Endodermal cell (in vitro differentiated cells): ENCODE results near the gene GFPT2. TPM values are rescaled to one million over a fixed set of nuclear protein-coding genes. Genes with fewer than 3 reads are reported as not detected.

Experiments
- DNase-seq: peaks from one replicate; pipeline ENCODE4 v3.0.0-alpha.2; 2017
- H3K27ac ChIP-seq: 2 replicates; pipeline ENCODE4 v1.5.1; 2013; ENCODE audit warnings: mild to moderate bottlenecking, low read depth, low read length, moderate library complexity
- H3K27me3 ChIP-seq: 2 replicates; pipeline ENCODE4 v1.6.1; 2013; ENCODE audit warnings: mild to moderate bottlenecking, low read length, moderate library complexity; ENCODE audit not compliant: insufficient read depth, control insufficient read depth, poor library complexity, severe bottlenecking
- H3K36me3 ChIP-seq: 2 replicates; pipeline ENCODE4 v1.7.0; 2013; ENCODE audit warnings: mild to moderate bottlenecking, low read length, moderate library complexity; ENCODE audit not compliant: control insufficient read depth, insufficient read depth
- H3K4me1 ChIP-seq: one replicate; pipeline ENCODE4 v1.7.0; 2013; ENCODE audit warnings: low read length; ENCODE audit not compliant: control insufficient read depth, insufficient read depth
- H3K4me3 ChIP-seq: 2 replicates; pipeline ENCODE4 v1.5.1; 2013; ENCODE audit warnings: mild to moderate bottlenecking, low read length, moderate library complexity
- H3K9ac ChIP-seq: 2 replicates; pipeline ENCODE4 v1.6.1; 2013; ENCODE audit warnings: mild to moderate bottlenecking, low read length, moderate library complexity; ENCODE audit not compliant: poor library complexity, severe bottlenecking; ENCODE audit errors: extremely low read depth
- H3K9me3 ChIP-seq: 2 replicates; pipeline ENCODE4 v1.6.1; 2013; ENCODE audit warnings: mild to moderate bottlenecking, low read length, moderate library complexity; ENCODE audit not compliant: control insufficient read depth
- H3K27ac Mint-ChIP-seq: 2 replicates; pipeline ENCODE4 v1.8.0; 2020; ENCODE audit warnings: mixed read lengths
- H3K27me3 Mint-ChIP-seq: 2 replicates; pipeline ENCODE4 v1.8.0; 2021; ENCODE audit warnings: mild to moderate bottlenecking, mixed read lengths; ENCODE audit not compliant: insufficient read depth
- H3K36me3 Mint-ChIP-seq: 2 replicates; pipeline ENCODE4 v1.8.0; 2020; ENCODE audit warnings: low read depth, mixed read lengths
- H3K4me1 Mint-ChIP-seq: 2 replicates; pipeline ENCODE4 v1.8.0; 2020; ENCODE audit warnings: mixed read lengths
- H3K4me3 Mint-ChIP-seq: 2 replicates; pipeline ENCODE4 v1.8.0; 2020; ENCODE audit warnings: mild to moderate bottlenecking, moderate library complexity, mixed read lengths
- H3K9me3 Mint-ChIP-seq: 2 replicates; pipeline ENCODE4 v1.8.0; 2020; ENCODE audit warnings: mild to moderate bottlenecking, mixed read lengths
- CTCF ChIP-seq: fragments of 200-600 bp; sonication (generic); conservative IDR thresholded peaks from 2 replicates; pipeline ENCODE4 v1.5.0; 2021; ENCODE audit warnings: antibody characterized with exemption, mild to moderate bottlenecking
- WGBS, 2 experiments: methylation state at CpG; one replicate each; pipeline versions ENCODE4 v1.1.5 to v1.1.7; 2013; ENCODE audit warnings: missing lambda C conversion rate in 2 of 2, mixed read lengths in 1 of 2; ENCODE audit not compliant: insufficient coverage in 1 of 2, insufficient read length in 1 of 2; 5-methylcytosine and 5-hydroxymethylcytosine counted together
- total RNA-seq, 2 donors: library from RNA; stranded (reverse); fragmentation: NEBNext Ultra II Directional in 1 of 2; extraction: Animal tissue kit (Norgen Biotek cat#: 25700) in 1 of 2; gene quantifications; 2 replicates in 1 of 2; 3 replicates in 1 of 2; pipeline ENCODE4 v1.2.1, GENCODE V29; 2021

GFPT2 gene
- total RNA-seq, 2 donors from 2014 or later: 19.5 to 37.3 TPM

GRCh38 chr5:180365829-180366228, 12.7 kb upstream of the GFPT2 start:
- Histone ChIP-seq H3K36me3 (no peaks in the 10 kb centered on the region), H3K9me3 (no peaks in the 10 kb centered on the region), H3K4me1 (no peaks in the 10 kb centered on the region), H3K4me3 (no peak overlapping the region), H3K27ac (no peak overlapping the region), H3K9ac (no peak overlapping the region), H3K27me3 (no peaks in the 10 kb centered on the region)
- no peaks in the 10 kb centered on the region for H3K36me3 Mint-ChIP-seq
- no peaks in the 10 kb centered on the region for H3K9me3 Mint-ChIP-seq
- DNase-seq: no peak
- no peak overlapping the region for H3K4me3 Mint-ChIP-seq
- no peak for TF ChIP-seq CTCF
- H3K27ac Mint-ChIP-seq: no peak overlapping the region
- H3K27me3 Mint-ChIP-seq: no peaks in the 10 kb centered on the region
- no peaks in the 10 kb centered on the region for H3K4me1 Mint-ChIP-seq
- 98 to 100% methylated on average over 2 to 4 of the region's 4 CpGs for WGBS, 2 experiments

DNA sequence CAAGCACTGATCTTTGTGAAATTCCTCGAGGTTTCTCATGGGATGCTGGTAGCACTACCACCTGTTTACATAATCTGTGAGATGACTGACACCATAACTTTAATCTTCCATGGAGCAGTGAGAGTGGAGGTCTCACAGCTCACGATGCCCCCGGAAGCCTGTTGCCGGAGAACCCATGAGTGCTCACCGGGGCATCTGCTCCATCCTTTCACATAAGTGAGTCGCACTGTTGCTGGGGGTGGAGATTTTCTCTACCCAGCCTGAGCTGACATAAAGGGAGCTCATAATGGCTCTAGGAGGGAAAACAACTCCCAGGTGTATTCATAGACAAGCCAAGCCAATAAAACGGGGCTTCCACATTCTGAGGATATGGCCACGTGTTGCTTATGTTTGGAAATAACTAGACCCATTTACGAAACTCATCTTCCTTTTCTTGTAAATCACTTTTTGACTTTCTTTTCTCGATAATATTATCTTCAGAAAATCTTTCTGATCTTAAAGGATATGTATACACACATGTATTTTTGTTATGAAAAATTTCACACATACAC, 11.2 kb upstream of the GFPT2 start:
- Mint-ChIP-seq H3K4me1 (no peaks in the 10 kb centered on the region), H3K27me3 (no peaks in the 10 kb centered on the region), H3K9me3 (peaks cover under 1% of the 10 kb centered on the region), H3K27ac (no peak overlapping the region), H3K36me3 (no peaks in the 10 kb centered on the region), H3K4me3 (no peak overlapping the region)
- Histone ChIP-seq H3K9me3 (no peaks in the 10 kb centered on the region), H3K36me3 (no peaks in the 10 kb centered on the region), H3K4me3 (no peak overlapping the region), H3K9ac (no peak overlapping the region), H3K27ac (no peak overlapping the region), H3K4me1 (no peaks in the 10 kb centered on the region), H3K27me3 (no peaks in the 10 kb centered on the region)
- DNase-seq: no peak
- no peak for TF ChIP-seq CTCF
- 95 to 97% methylated on average over 8 to 9 of the region's 10 CpGs for WGBS, 2 experiments

GRCh38 chr5:180360078-180360957, 7.2 kb upstream of the GFPT2 start:
- no peak overlapping the region for H3K27ac Mint-ChIP-seq
- DNase-seq: no peak
- peaks cover 13% of the 10 kb centered on the region for H3K27me3 Mint-ChIP-seq
- H3K4me3 Mint-ChIP-seq: no peak overlapping the region
- no peaks in the 10 kb centered on the region for H3K4me1 Mint-ChIP-seq
- H3K4me1 ChIP-seq: no peaks in the 10 kb centered on the region
- H3K27me3 ChIP-seq: no peaks in the 10 kb centered on the region
- no peak overlapping the region for H3K27ac ChIP-seq
- TF ChIP-seq CTCF: peak; percentile 37
- H3K9ac ChIP-seq: no peak overlapping the region
- 92 to 94% methylated on average over 18 to 24 of the region's 24 CpGs for WGBS, 2 experiments
- no peaks in the 10 kb centered on the region for H3K36me3 ChIP-seq
- H3K4me3 ChIP-seq: no peak overlapping the region
- peaks cover 13% of the 10 kb centered on the region for H3K9me3 Mint-ChIP-seq
- H3K9me3 ChIP-seq: peaks cover 7% of the 10 kb centered on the region
- H3K36me3 Mint-ChIP-seq: no peaks in the 10 kb centered on the region
